ENCODE results near the gene FGFBP3. TPM values are rescaled to one million over a fixed set of nuclear protein-coding genes. Genes with fewer than 3 reads are reported as not detected.
A peak's percentile ranks its signal among the peaks of the same experiment; 100 is the strongest.

FGFBP3 gene
- total RNA-seq, 1 donor from 2014 or later: 0.22 TPM

DNA sequence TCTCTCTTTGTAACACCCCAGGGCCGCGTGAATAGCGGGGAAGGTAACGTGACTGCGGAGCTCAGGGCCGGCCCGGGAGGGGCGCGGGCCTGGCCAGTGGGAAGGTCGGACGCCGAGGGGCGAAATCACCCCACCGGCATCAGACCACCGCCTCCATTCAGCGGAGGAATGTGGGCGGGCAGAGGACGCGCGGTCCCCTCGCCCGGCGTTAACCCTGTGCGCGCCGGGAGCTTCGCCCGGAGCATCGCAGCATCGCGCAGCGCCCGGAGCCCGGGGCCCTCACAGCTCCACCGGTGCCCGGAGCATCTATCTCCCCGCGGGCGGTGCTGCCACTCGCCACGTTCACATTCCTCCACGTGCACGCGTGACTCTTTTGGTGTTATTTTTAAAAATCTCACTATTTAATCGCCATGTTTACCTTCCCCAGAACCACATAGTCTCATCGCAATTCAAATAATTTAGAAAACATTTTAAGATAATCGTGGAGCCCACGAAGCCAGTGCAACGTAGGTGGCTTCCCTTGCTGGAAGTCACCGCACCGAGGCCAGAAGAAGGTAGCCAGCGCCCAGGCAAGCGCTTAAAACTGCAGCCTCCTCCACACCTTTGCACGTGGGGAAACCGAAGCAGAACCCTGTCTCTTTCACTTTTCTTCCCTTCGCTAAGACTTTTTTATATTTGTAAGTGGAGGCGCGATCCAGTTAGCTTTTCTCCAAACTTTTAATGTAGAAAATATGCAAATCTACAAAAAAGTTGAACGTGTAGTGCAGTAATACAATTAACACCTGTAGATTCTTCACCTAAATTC, 21.8 kb downstream of the FGFBP3 start:
- Histone ChIP-seq H3K36me3 (no peaks in the 10 kb centered on the region), H3K27ac (replicated peaks) (no peak overlapping the region), H3K4me1 (peaks cover 33% of the 10 kb centered on the region), H3K27me3 (ENCODE audit: low read depth) (peaks cover 26% of the 10 kb centered on the region), H3K4me3 (peak overlapping the region; percentile 70), H3K9me3 (replicated peaks) (no peaks in the 10 kb centered on the region)
- intact Hi-C loops (cut with micrococcal nuclease): no loop called here
- no peak for DNase-seq
- no peak for TF ChIP-seq CTCF (IDR thresholded peaks at IDR 0.05; ENCODE audit: borderline replicate concordance)

DNA sequence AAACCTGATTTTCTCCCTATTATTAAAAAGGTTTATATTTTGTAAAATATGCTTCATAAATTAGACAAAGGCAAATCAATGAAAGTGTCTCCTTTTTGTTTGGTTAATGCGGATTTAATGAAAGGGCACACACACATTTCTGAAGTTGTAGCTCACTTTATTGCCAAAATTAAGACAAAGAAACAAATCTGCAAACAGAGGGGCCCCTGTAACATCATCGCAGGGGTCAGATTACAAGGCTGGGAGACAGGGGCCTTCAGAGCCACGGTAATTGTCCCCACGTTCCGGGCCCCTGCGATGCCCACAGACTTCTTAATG, 22.4 kb downstream of the FGFBP3 start:
- H3K27me3 ChIP-seq (ENCODE audit: low read depth): peaks cover 26% of the 10 kb centered on the region
- no peak overlapping the region for H3K27ac ChIP-seq (replicated peaks)
- H3K9me3 ChIP-seq (replicated peaks): no peaks in the 10 kb centered on the region
- no peak for DNase-seq
- TF ChIP-seq CTCF (IDR thresholded peaks at IDR 0.05; ENCODE audit: borderline replicate concordance): no peak
- peak overlapping the region; percentile 70 for H3K4me3 ChIP-seq
- H3K36me3 ChIP-seq: no peaks in the 10 kb centered on the region
- H3K4me1 ChIP-seq: peaks cover 33% of the 10 kb centered on the region
- intact Hi-C loops (cut with micrococcal nuclease): no loop called here

GRCh38 chr10:91885362-91886079, 23.8 kb downstream of the FGFBP3 start:
- no peak for DNase-seq
- Histone ChIP-seq H3K9me3 (replicated peaks) (peaks cover 4% of the 10 kb centered on the region), H3K27ac (replicated peaks) (no peak overlapping the region), H3K4me1 (peaks cover 33% of the 10 kb centered on the region), H3K27me3 (ENCODE audit: low read depth) (peaks cover 26% of the 10 kb centered on the region), H3K36me3 (no peaks in the 10 kb centered on the region), H3K4me3 (no peak overlapping the region)
- no peak for TF ChIP-seq CTCF (IDR thresholded peaks at IDR 0.05; ENCODE audit: borderline replicate concordance)
- intact Hi-C loops (cut with micrococcal nuclease): no loop called here

GRCh38 chr10:91884536-91884935, 24.8 kb downstream of the FGFBP3 start:
- DNase-seq: no peak
- H3K27ac ChIP-seq (replicated peaks): peak overlapping the region; percentile 65
- intact Hi-C loops (cut with micrococcal nuclease): no loop called here
- peaks cover 4% of the 10 kb centered on the region for H3K9me3 ChIP-seq (replicated peaks)
- H3K4me1 ChIP-seq: peaks cover 33% of the 10 kb centered on the region
- peak overlapping the region; percentile 46 for H3K4me3 ChIP-seq
- peaks cover 17% of the 10 kb centered on the region for H3K27me3 ChIP-seq (ENCODE audit: low read depth)
- no peak for TF ChIP-seq CTCF (IDR thresholded peaks at IDR 0.05; ENCODE audit: borderline replicate concordance)
- H3K36me3 ChIP-seq: no peaks in the 10 kb centered on the region

DNA sequence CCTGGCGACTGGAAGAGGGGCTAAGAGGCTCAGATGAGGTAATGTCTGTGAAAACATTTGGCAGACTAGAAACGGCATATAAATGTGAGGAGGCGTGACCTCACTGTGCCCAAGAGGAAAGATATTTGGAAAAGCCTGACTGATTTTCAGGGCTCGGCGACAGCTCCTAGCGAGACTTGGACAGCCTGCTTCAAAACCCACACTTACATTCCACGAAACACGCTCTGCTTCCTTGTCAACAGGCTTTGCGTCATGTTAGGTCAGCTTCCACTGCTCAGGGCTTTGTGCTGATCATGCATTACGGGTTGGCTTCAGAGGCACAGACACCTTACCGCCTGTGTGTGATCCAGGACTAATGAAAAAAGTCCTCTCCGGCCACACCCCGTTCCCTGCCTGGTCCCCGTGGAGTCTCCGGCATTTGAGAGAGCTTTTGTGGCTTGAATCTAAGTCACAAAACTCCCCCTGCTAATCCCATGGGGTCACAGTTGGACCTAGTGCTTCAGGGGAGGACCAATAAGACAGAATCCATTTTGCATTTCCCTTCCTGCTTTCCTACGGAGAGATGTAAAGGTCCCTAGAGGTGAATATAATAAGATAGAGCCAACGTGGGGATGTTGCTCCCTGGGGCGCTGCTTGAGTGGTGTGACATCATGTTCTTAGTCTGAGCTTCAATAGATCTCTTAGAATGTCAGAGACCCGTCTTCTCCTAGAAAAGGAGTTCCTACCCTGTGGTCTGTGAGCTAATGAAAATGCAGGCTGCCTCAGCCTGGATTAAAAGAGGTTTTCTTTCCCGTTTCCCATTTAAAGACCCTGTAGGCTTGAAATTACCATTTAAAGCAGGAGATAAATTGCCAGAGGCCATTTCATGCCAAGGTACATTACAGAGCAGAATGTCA, 25.5 kb downstream of the FGFBP3 start:
- H3K27ac ChIP-seq (replicated peaks): peak overlapping the region; percentile 65
- peaks cover 4% of the 10 kb centered on the region for H3K9me3 ChIP-seq (replicated peaks)
- TF ChIP-seq CTCF (IDR thresholded peaks at IDR 0.05; ENCODE audit: borderline replicate concordance): no peak
- intact Hi-C loops (cut with micrococcal nuclease): no loop called here
- peak; percentile 27 for DNase-seq
- H3K4me1 ChIP-seq: peaks cover 33% of the 10 kb centered on the region
- peaks cover 9% of the 10 kb centered on the region for H3K27me3 ChIP-seq (ENCODE audit: low read depth)
- peak overlapping the region; percentile 46 for H3K4me3 ChIP-seq
- no peaks in the 10 kb centered on the region for H3K36me3 ChIP-seq
